CD4-positive, alpha-beta T cell (primary cell): ENCODE results near the gene RAB8A. TPM values are rescaled to one million over a fixed set of nuclear protein-coding genes. Genes with fewer than 3 reads are reported as not detected.

Experiments
- ATAC-seq: fragments of 200-7000 bp; cut with Tn5 transposase; one replicate; pipeline ENCODE4 v1.10.0; 2022; ENCODE audit warnings: mild to moderate bottlenecking; ENCODE audit not compliant: poor library complexity
- CTCF ChIA-PET: fragments of 350-600 bp; sonication (Branson Sonifier 250); formaldehyde crosslinking; loops from one replicate; lab custom pipeline; 2021; ENCODE audit warnings: antibody characterized with exemption, inconsistent platforms; lab: Charles Lee
- POLR2A ChIA-PET: fragments of 350-600 bp; sonication (Branson Sonifier 250); formaldehyde crosslinking; loops from one replicate; lab custom pipeline; 2021; ENCODE audit warnings: antibody characterized with exemption, inconsistent platforms; lab: Charles Lee
- DNase-seq, 14 experiments: peaks; one replicate each; pipeline ENCODE4 v3.0.0-alpha.2; 2013 to 2020; ENCODE audit warnings: mixed read lengths in 2 of 14
- H3K27ac ChIP-seq, 2 donors: one replicate each; pipeline versions ENCODE4 v1.5.1 to v1.7.0; 2013; ENCODE audit warnings: low read length in 2 of 2, low read depth in 1 of 2, mild to moderate bottlenecking in 1 of 2
- H3K27me3 ChIP-seq, 2 experiments: 1 replicate in 1 of 2; 2 replicates in 1 of 2; pipeline versions ENCODE4 v1.6.1 to v1.7.0; 2013; ENCODE audit warnings: low read length in 2 of 2, control low read depth in 1 of 2, mild to moderate bottlenecking in 1 of 2, moderate library complexity in 1 of 2; ENCODE audit not compliant: insufficient read depth in 2 of 2, control insufficient read depth in 1 of 2
- H3K36me3 ChIP-seq: one replicate; pipeline ENCODE4 v1.6.1; 2013; ENCODE audit warnings: low read length, control low read depth; ENCODE audit not compliant: insufficient read depth
- H3K4me1 ChIP-seq: one replicate; pipeline ENCODE4 v1.6.1; 2013; ENCODE audit warnings: low read length, control low read depth; ENCODE audit not compliant: insufficient read depth
- H3K4me3 ChIP-seq: one replicate; pipeline ENCODE4 v1.5.1; 2013; ENCODE audit warnings: mild to moderate bottlenecking, low read length, moderate library complexity
- H3K9me3 ChIP-seq, 2 experiments: 1 replicate in 1 of 2; 2 replicates in 1 of 2; pipeline versions ENCODE4 v1.6.1 to v1.7.0; 2013; ENCODE audit warnings: low read length in 2 of 2, mild to moderate bottlenecking in 2 of 2, control low read depth in 1 of 2, moderate library complexity in 1 of 2; ENCODE audit not compliant: control insufficient read depth in 1 of 2, insufficient read depth in 1 of 2
- H3K27ac Mint-ChIP-seq: one replicate; pipeline ENCODE4 v1.8.0; 2020; ENCODE audit warnings: mixed read lengths
- H3K27me3 Mint-ChIP-seq: one replicate; pipeline ENCODE4 v1.8.0; 2021; ENCODE audit warnings: mixed read lengths
- H3K36me3 Mint-ChIP-seq: one replicate; pipeline ENCODE4 v1.8.0; 2021; ENCODE audit warnings: low read depth, mixed read lengths
- H3K4me1 Mint-ChIP-seq: one replicate; pipeline ENCODE4 v1.8.0; 2021; ENCODE audit warnings: low read depth, mixed read lengths
- H3K4me3 Mint-ChIP-seq: one replicate; pipeline ENCODE4 v1.8.0; 2020; ENCODE audit warnings: mild to moderate bottlenecking, mixed read lengths
- H3K9me3 Mint-ChIP-seq: one replicate; pipeline ENCODE4 v1.8.0; 2020; ENCODE audit warnings: mixed read lengths
- CTCF ChIP-seq: fragments of 200-600 bp; IDR thresholded peaks from one replicate; pipeline ENCODE4 v1.8.0; 2022; ENCODE audit warnings: antibody characterized with exemption, mild to moderate bottlenecking
- intact Hi-C, 2 experiments: fragments of 100-400 bp; cut with DNase I in 1 of 2; cut with micrococcal nuclease in 1 of 2; formaldehyde crosslinking; loops; one replicate each; pipeline versions ENCODE4 v1.15.1 to v1.9.0; 2023 to 2025; cut with DNase I, micrococcal nuclease
- total RNA-seq, 174 experiments: library from RNA in 2 of 174; stranded (reverse) in 2 of 174; gene quantifications; one replicate each; pipeline ENCODE4 v1.2.3 and lab custom pipeline; 2021 to 2026

The RAB8A gene
- total RNA-seq, 2 experiments from 2014 or later = 74.9 to 79.0 TPM

DNA sequence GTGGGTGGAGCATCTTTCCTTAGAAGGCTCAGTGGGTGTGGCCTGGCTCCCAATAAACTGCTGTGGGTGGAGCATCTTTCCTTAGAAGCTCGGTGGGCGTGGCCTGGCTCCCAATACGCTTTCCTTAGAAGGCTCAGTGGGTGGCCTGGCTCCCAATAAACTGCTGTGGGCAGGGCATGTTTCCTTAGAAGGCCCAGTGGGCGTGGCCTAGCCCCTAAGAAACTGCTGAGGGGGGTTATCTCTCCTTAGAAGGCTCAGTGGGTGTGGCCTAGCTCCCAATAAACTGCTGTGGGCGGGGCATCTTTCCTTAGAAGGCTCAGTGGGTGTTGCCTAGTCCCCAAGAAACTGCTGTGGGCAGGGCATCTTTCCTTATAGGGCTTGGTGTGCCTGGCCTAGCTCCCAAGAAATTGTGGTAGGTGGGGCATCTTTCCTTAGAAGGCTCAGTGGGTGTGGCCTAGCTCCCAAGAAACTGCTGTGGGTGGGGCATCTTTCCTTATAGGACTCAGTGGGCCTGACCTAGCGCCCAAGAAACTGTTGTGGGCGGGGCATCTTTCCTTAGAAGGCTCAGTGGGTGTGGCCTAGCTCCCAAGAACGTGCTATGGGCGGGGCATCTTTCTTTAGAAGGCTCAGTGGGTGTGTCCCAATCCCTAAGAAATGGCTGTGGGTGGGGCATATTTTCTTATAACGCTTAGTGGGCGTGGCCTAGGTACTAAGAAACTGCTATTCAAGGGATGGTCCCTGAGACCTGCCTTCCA is 42.1 kb downstream of the RAB8A start:
- CTCF ChIA-PET = no interaction called here
- POLR2A ChIA-PET = interaction anchor here (1.3 kb wide), 1 partner anchor 10 kb away, joined by 4 read pairs; no protein-coding TSS in a partner anchor
- Mint-ChIP-seq H3K4me3 (no peak overlapping the region), H3K27me3 (no peaks in the 10 kb centered on the region), H3K4me1 (no peaks in the 10 kb centered on the region), H3K9me3 (no peaks in the 10 kb centered on the region), H3K36me3 (peaks cover 86% of the 10 kb centered on the region), H3K27ac (no peak overlapping the region)
- Histone ChIP-seq H3K4me1 (no peaks in the 10 kb centered on the region), H3K36me3 (peaks cover 78% of the 10 kb centered on the region), H3K4me3 (no peak overlapping the region), H3K27me3 (no peaks in the 10 kb centered on the region), H3K27ac (no peak overlapping the region), H3K9me3 (no peaks in the 10 kb centered on the region)
- intact Hi-C loops = loop anchor here in 1 of 2 experiments (5.0 kb wide), 1 partner anchor 41 kb away; the partner anchor contains the start of gene RAB8A
- DNase-seq (no peak), ATAC-seq (no peak)
- no peak for TF ChIP-seq CTCF

DNA sequence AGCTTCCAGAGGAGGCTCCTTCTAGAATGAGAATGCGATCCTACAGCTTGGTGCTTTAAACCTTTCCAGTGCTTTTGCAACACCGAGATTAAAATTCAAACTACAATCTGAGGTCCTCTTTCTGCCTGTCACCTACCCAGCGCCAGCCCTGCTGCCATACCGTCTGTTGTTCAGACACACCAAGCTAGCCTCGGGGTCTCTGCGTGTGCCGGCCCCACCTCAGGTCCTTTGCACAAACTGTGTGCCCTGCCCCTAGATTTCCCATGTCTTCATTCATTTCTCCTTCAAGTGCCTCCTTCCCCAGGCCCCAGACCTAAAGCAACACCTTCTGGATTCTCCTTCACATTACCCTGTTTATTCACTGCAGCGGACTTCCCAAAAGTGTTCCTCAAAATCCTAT is 42.9 kb downstream of the RAB8A start:
- H3K36me3 ChIP-seq = peaks cover 70% of the 10 kb centered on the region

DNA sequence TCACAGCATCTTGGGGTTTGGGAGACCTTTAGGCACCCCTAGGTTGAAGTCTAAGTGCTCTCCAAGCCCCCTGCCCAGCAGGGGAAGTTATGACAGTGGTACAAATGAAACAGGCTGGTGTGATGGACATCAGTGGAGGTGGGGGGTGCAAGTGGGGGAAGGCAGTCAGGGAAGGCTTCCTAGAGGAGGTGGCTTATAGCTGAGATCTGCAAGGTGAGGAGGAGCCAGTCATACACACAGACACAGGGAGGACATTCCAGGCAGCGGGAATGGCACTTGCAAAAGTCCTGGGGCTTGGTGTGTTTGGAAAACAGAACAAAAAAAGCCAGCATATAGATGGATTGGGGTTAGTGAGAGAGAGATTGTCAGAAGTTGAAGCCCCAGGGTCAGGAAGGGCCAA is 43.4 kb downstream of the RAB8A start:
- no peaks in the 10 kb centered on the region for H3K9me3 Mint-ChIP-seq
- H3K36me3 Mint-ChIP-seq = peaks cover 75% of the 10 kb centered on the region
- H3K27me3 Mint-ChIP-seq = no peaks in the 10 kb centered on the region
- H3K27me3 ChIP-seq = no peaks in the 10 kb centered on the region
- POLR2A ChIA-PET = interaction anchor here (0.6 to 1.3 kb wide), 2 partner anchors 11 to 14 kb away, joined by 3 to 4 read pairs; no protein-coding TSS in a partner anchor
- H3K9me3 ChIP-seq = no peaks in the 10 kb centered on the region
- H3K27ac Mint-ChIP-seq = no peak overlapping the region
- H3K4me1 ChIP-seq = no peaks in the 10 kb centered on the region
- H3K4me3 ChIP-seq = no peak overlapping the region
- intact Hi-C loops = no loop called here
- DNase-seq (no peak), ATAC-seq (no peak)
- CTCF ChIA-PET = no interaction called here
- no peak for TF ChIP-seq CTCF
- no peak overlapping the region for H3K27ac ChIP-seq
- H3K4me1 Mint-ChIP-seq = no peaks in the 10 kb centered on the region
- no peak overlapping the region for H3K4me3 Mint-ChIP-seq
- H3K36me3 ChIP-seq = peaks cover 65% of the 10 kb centered on the region

More for the DNA sequence above, 42.9 kb downstream of the RAB8A start:
- no peak overlapping the region for H3K27ac ChIP-seq
- H3K36me3 Mint-ChIP-seq = peaks cover 78% of the 10 kb centered on the region
- POLR2A ChIA-PET = interaction anchor here (1.3 kb wide), 1 partner anchor 10 kb away, joined by 4 read pairs; no protein-coding TSS in a partner anchor
- TF ChIP-seq CTCF = no peak
- CTCF ChIA-PET = no interaction called here
- no peaks in the 10 kb centered on the region for H3K9me3 ChIP-seq
- H3K4me1 Mint-ChIP-seq = no peaks in the 10 kb centered on the region
- H3K4me3 Mint-ChIP-seq = no peak overlapping the region
- H3K9me3 Mint-ChIP-seq = no peaks in the 10 kb centered on the region
- no peaks in the 10 kb centered on the region for H3K27me3 ChIP-seq
- no peak for DNase-seq
- H3K27ac Mint-ChIP-seq = no peak overlapping the region
- ATAC-seq = no peak
- intact Hi-C loops = loop anchor here in 1 of 2 experiments (5.0 kb wide), 1 partner anchor 42 kb away; the partner anchor contains the start of gene RAB8A
- no peaks in the 10 kb centered on the region for H3K27me3 Mint-ChIP-seq
- H3K4me1 ChIP-seq = no peaks in the 10 kb centered on the region
- no peak overlapping the region for H3K4me3 ChIP-seq
